K562 (cell line): ENCODE measurements around the gene ALOX12. TPM values are rescaled to one million over a fixed set of nuclear protein-coding genes. Genes with fewer than 3 reads are reported as not detected.

ENCODE experiments used
- BHLHE40 ChIP-seq: IDR thresholded peaks from 2 replicates; pipeline ENCODE4 v1.6.1; 2011; ENCODE audit warnings: low read length, improper control_type of control experiment
- GABPA ChIP-seq: fragments of 200-800 bp; sonication (Bioruptor generic); conservative IDR thresholded peaks from 2 replicates; pipeline ENCODE4 v1.6.1; 2016; ENCODE audit warnings: low read depth, missing genetic modification characterization, missing compliant biosample characterization
- HNRNPLL ChIP-seq: fragments of 200-400 bp; formaldehyde crosslinking; IDR thresholded peaks from 2 replicates; pipeline ENCODE4 v1.6.1; 2017; ENCODE audit warnings: low read length, low read depth, mild to moderate bottlenecking; ENCODE audit not compliant: poor library complexity, severe bottlenecking
- HSF4 ChIP-seq: fragments of 250-450 bp; sonication (Bioruptor Pico); IDR thresholded peaks from 2 replicates; pipeline ENCODE4 v2.1.2; 2022; ENCODE audit warnings: mild to moderate bottlenecking, moderate library complexity, borderline replicate concordance
- KAT7 ChIP-seq: sonication (generic); formaldehyde crosslinking; IDR thresholded peaks from 2 replicates; pipeline ENCODE4 v1.8.0; 2022; ENCODE audit warnings: missing genetic modification reagents, mild to moderate bottlenecking, borderline replicate concordance
- MBD2 ChIP-seq: sonication (generic); IDR thresholded peaks from 2 replicates; pipeline ENCODE4 v1.6.1; 2016; ENCODE audit warnings: low read depth, borderline replicate concordance
- PTTG1 ChIP-seq: fragments of 450-650 bp; IDR thresholded peaks from 2 replicates; pipeline ENCODE4 v1.6.1; 2016; ENCODE audit warnings: low read depth, mild to moderate bottlenecking, missing genetic modification characterization, missing compliant biosample characterization
- PURB ChIP-seq: sonication (generic); formaldehyde crosslinking; IDR thresholded peaks from 2 replicates; pipeline ENCODE4 v1.9.0; 2021; ENCODE audit warnings: low read depth, mild to moderate bottlenecking, missing genetic modification reagents
- RBM34 ChIP-seq: fragments of 200-400 bp; formaldehyde crosslinking; IDR thresholded peaks from 2 replicates; pipeline ENCODE4 v1.6.1; 2018; ENCODE audit warnings: low read length, borderline replicate concordance; ENCODE audit not compliant: insufficient read depth
- TBL1XR1 ChIP-seq, 2 experiments: IDR thresholded peaks; 2 replicates each; pipeline ENCODE4 v1.6.1; 2012; ENCODE audit warnings: improper control_type of control experiment in 2 of 2, low read length in 2 of 2, mild to moderate bottlenecking in 1 of 2
- TOE1 ChIP-seq, 2 experiments: fragments of 450-650 bp in 1 of 2; sonication (generic) in 1 of 2; formaldehyde crosslinking in 1 of 2; IDR thresholded peaks; 2 replicates each; pipeline versions ENCODE4 v1.7.1 to v1.8.0; 2016 to 2022; ENCODE audit warnings: borderline replicate concordance in 2 of 2, mild to moderate bottlenecking in 2 of 2, antibody characterized with exemption in 1 of 2, inconsistent platforms in 1 of 2, low read depth in 1 of 2, missing genetic modification reagents in 1 of 2, moderate library complexity in 1 of 2
- WHSC1 ChIP-seq: IDR thresholded peaks from one replicate; pipeline ENCODE4 v1.6.1; 2012; ENCODE audit warnings: low read length, control low read depth, inconsistent platforms
- ZNF707 ChIP-seq: fragments of 250-450 bp; sonication (Bioruptor Pico); conservative IDR thresholded peaks from 2 replicates; pipeline ENCODE4 v1.8.0; 2022; ENCODE audit warnings: inconsistent platforms, mild to moderate bottlenecking, moderate library complexity
- polyA plus RNA-seq, 8 experiments: library from polyadenylated mRNA; depleted of rRNA in 4 of 8; stranded (reverse) in 5 of 8; unstranded in 3 of 8; fragments of >200 nt; fragmentation: Nextera tagmentation in 2 of 8; fragmentation: Illumina TruSeq in 1 of 8; extraction: Ambion mirVana in 2 of 8; extraction: Trizol in 1 of 8; gene quantifications; 2 replicates each; pipeline versions ENCODE4 v1.2.1 to v1.2.3, GENCODE V29; 2011 to 2014; ENCODE audit warnings: inconsistent platforms in 1 of 8, missing spikeins in 1 of 8
- total RNA-seq, 7 experiments: library from RNA; depleted of rRNA in 6 of 7; stranded (reverse); fragments of >200 nt in 6 of 7; fragmentation: Illumina TruSeq in 2 of 7; extraction: Trizol in 2 of 7; gene quantifications; 2 replicates each; pipeline versions ENCODE4 v1.2.1 to v1.2.3, GENCODE V29; 2011 to 2021; ENCODE audit warnings: low replicate concordance in 1 of 7
- TF ChIP-seq, protein P1 (sequence below): fragments of 250-450 bp; sonication (Bioruptor Pico); IDR thresholded peaks from 2 replicates; pipeline ENCODE4 v1.8.0; 2022; ENCODE audit warnings: moderate library complexity, mild to moderate bottlenecking, inconsistent platforms
- TF ChIP-seq, protein P2 (sequence below): fragments of 150-350 bp; conservative IDR thresholded peaks from 2 replicates; pipeline ENCODE4 v1.6.1; 2014; ENCODE audit warnings: low read length
- TF ChIP-seq, protein P3 (sequence below): fragments of 250-450 bp; sonication (Bioruptor Pico); IDR thresholded peaks from 2 replicates; pipeline ENCODE4 v1.8.0; 2022; ENCODE audit warnings: moderate library complexity, mild to moderate bottlenecking, inconsistent platforms
- TF ChIP-seq, protein P4 (sequence below): fragments of 450-650 bp; IDR thresholded peaks from 2 replicates; pipeline ENCODE4 v1.6.1; 2018; ENCODE audit warnings: mild to moderate bottlenecking, low read depth; ENCODE audit not compliant: partially characterized antibody
- TF ChIP-seq, protein P5 (sequence below): fragments of 450-650 bp; IDR thresholded peaks from 2 replicates; pipeline ENCODE4 v1.6.1; 2016; ENCODE audit warnings: mild to moderate bottlenecking

The ALOX12 gene
- total and polyA plus RNA-seq, 9 of the 15 experiments (the other 6 are each of a cell fraction or from before 2014, with no cell fraction given) = 0.09 to 1.1 (median 0.47) TPM; not detected in 1

DNA sequence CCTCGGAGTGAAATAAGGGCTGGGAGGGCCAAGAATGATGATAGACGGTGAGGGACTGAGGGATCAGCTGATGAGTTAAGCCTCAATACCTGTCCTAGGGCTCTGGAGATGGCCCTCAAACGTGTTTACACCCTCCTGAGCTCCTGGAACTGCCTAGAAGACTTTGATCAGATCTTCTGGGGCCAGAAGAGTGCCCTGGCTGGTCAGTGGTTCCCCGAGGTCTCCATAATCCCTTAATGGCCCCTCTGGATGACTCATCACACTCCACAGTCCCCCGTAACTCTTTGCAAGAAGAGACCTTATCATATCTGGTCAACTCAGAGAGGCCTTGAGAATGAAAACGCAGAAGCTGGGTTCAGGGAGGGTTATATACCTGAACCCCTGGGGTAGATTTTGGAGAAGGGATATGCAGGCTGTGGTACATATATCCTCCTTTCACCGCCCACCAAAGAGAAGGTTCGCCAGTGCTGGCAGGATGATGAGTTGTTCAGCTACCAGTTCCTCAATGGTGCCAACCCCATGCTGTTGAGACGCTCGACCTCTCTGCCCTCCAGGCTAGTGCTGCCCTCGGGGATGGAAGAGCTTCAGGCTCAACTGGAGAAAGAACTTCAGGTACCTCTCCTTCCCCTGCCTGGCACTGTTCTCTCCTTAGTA is 3.1 kb downstream of the ALOX12 start (continued):
- no peak for TF ChIP-seq PTTG1 (tag)
- TF ChIP-seq, protein P1, sequence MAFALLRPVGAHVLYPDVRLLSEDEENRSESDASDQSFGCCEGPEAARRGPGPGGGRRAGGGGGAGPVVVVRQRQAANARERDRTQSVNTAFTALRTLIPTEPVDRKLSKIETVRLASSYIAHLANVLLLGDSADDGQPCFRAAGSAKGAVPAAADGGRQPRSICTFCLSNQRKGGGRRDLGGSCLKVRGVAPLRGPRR (CRISPR knock-in tag) = no peak
- TF ChIP-seq RBM34 = no peak
- TF ChIP-seq GABPA (tag) = no peak
- TF ChIP-seq TOE1 (IDR thresholded peaks at IDR 0.05; ENCODE audit: borderline replicate concordance) = peak; percentile 21; the same call in 1 of the 2 replicates
- no peak for TF ChIP-seq TOE1 (CRISPR knock-in tag; IDR thresholded peaks at IDR 0.05; ENCODE audit: borderline replicate concordance, low read depth)
- no peak for TF ChIP-seq PURB
- TF ChIP-seq, protein P2, sequence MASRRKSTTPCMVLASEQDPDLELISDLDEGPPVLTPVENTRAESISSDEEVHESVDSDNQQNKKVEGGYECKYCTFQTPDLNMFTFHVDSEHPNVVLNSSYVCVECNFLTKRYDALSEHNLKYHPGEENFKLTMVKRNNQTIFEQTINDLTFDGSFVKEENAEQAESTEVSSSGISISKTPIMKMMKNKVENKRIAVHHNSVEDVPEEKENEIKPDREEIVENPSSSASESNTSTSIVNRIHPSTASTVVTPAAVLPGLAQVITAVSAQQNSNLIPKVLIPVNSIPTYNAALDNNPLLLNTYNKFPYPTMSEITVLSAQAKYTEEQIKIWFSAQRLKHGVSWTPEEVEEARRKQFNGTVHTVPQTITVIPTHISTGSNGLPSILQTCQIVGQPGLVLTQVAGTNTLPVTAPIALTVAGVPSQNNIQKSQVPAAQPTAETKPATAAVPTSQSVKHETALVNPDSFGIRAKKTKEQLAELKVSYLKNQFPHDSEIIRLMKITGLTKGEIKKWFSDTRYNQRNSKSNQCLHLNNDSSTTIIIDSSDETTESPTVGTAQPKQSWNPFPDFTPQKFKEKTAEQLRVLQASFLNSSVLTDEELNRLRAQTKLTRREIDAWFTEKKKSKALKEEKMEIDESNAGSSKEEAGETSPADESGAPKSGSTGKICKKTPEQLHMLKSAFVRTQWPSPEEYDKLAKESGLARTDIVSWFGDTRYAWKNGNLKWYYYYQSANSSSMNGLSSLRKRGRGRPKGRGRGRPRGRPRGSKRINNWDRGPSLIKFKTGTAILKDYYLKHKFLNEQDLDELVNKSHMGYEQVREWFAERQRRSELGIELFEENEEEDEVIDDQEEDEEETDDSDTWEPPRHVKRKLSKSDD = no peak
- TF ChIP-seq TBL1XR1 (IDR thresholded peaks at IDR 0.05; ENCODE audit: low read length in 2 of 2) = peak in 1 of 2 experiments; percentile 52; a peak in 1 of 4 replicates
- TF ChIP-seq, protein P3, sequence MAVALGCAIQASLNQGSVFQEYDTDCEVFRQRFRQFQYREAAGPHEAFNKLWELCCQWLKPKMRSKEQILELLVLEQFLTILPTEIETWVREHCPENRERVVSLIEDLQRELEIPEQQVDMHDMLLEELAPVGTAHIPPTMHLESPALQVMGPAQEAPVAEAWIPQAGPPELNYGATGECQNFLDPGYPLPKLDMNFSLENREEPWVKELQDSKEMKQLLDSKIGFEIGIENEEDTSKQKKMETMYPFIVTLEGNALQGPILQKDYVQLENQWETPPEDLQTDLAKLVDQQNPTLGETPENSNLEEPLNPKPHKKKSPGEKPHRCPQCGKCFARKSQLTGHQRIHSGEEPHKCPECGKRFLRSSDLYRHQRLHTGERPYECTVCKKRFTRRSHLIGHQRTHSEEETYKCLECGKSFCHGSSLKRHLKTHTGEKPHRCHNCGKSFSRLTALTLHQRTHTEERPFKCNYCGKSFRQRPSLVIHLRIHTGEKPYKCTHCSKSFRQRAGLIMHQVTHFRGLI = no peak
- TF ChIP-seq WHSC1 = no peak
- no peak for TF ChIP-seq HSF4 (CRISPR knock-in tag)
- no peak for TF ChIP-seq MBD2
- no peak for TF ChIP-seq ZNF707 (CRISPR knock-in tag)
- TF ChIP-seq KAT7 (CRISPR knock-in tag) = no peak
- TF ChIP-seq, protein P4, sequence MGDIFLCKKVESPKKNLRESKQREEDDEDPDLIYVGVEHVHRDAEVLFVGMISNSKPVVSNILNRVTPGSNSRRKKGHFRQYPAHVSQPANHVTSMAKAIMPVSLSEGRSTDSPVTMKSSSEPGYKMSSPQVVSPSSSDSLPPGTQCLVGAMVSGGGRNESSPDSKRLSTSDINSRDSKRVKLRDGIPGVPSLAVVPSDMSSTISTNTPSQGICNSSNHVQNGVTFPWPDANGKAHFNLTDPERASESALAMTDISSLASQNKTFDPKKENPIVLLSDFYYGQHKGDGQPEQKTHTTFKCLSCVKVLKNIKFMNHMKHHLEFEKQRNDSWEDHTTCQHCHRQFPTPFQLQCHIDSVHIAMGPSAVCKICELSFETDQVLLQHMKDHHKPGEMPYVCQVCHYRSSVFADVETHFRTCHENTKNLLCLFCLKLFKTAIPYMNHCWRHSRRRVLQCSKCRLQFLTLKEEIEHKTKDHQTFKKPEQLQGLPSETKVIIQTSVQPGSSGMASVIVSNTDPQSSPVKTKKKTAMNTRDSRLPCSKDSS = no peak
- no peak for TF ChIP-seq HNRNPLL
- TF ChIP-seq BHLHE40 = no peak
- TF ChIP-seq, protein P5, sequence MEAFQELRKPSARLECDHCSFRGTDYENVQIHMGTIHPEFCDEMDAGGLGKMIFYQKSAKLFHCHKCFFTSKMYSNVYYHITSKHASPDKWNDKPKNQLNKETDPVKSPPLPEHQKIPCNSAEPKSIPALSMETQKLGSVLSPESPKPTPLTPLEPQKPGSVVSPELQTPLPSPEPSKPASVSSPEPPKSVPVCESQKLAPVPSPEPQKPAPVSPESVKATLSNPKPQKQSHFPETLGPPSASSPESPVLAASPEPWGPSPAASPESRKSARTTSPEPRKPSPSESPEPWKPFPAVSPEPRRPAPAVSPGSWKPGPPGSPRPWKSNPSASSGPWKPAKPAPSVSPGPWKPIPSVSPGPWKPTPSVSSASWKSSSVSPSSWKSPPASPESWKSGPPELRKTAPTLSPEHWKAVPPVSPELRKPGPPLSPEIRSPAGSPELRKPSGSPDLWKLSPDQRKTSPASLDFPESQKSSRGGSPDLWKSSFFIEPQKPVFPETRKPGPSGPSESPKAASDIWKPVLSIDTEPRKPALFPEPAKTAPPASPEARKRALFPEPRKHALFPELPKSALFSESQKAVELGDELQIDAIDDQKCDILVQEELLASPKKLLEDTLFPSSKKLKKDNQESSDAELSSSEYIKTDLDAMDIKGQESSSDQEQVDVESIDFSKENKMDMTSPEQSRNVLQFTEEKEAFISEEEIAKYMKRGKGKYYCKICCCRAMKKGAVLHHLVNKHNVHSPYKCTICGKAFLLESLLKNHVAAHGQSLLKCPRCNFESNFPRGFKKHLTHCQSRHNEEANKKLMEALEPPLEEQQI = no peak
